IPS-NIHi7 (cell line): ENCODE results near the gene AFDN.

ENCODE experiments used
- DNase-seq: peaks from one replicate; pipeline ENCODE4 v3.0.0; 2012; ENCODE audit warnings: mixed read lengths; ENCODE audit errors: extremely low spot score

Gene AFDN

DNA sequence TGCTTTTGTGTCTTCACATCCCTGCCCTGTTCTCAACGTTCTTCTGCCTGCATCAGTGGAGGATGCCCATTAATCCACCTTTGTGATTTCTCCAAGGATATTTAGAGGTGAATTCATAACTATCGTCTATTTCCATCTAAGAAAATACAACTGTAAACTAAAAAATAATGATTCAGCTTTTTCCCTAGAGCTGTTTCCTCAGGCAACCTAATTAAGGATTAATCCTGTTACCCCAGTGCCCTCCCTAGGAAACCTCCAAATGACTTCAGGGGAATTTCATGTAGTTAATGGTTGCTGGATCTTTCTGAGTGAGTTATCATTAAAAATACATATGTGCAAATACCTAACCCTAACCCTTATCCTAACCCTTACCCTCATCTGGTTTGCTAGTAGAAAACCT is 14.6 kb upstream of the AFDN start:
- no peak for DNase-seq

DNA sequence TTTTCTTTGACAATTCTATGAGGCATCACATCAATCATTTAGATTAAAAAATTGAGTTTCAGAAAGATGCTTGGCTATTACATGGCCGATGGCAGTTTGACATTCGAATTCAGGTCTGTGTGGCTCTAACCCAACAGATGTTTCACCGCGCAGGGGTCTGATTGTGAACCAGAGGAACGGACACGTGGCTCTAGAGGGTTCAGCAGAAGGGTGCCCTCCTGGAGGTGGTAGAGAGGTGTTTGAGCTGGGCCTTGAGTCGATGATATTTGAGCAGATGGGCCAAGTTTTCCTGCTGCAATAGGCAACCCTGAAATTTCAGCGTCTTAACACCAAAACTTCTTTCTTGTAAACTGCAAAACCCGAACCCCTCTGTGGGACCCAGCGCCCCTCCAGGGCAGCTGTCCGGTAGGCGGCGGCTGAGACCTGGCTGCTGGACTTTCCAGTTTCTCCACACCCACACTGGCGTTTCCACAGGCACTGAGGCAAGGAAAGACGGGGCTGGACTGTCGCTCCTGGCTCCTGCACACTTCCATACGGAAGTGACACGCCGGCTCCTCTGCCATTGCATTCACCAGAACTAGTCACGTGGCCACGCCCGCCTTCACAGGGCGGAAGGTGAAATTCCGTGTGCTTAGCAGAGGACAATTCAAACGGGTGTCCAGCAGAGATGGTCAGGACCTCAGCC is 11.3 kb upstream of the AFDN start:
- DNase-seq: no peak

DNA sequence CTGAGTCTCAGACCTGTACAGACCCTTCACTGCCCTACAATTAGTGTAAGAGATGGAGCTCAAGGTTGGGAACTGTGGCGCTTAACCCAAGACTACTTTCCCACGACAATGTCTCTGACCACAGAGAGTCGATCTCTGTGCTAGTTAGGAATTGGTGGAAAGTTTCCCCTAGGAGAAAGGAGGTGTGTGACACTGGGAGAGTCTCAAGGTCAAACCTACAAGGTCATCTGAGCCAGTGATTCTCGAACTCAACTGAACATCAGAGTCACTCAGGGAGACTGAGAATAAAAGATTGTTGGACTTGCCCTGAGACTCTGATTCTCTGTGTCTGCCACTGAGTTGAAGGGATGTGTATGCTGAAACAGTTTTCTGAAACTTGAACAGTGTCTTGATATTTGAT is 9.7 kb upstream of the AFDN start:
- DNase-seq: no peak

DNA sequence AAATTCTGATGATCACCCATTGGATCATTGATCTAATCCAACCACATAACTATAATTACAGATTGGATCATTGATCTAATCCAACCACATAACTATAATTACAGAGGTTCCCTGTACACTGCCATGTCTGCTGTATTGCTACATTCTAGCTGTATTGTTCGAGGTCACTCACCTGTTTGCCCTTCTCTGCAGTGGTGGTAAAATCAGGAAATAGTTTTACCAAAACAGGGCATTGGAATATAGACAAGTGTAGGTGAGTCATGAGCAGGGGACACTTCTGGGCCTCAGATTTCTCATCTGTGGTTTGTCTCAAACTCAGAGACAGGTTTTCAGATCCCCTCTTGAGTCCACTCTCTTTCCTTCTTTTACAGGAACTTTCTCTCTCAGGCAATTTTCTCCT is 9.0 kb upstream of the AFDN start:
- no peak for DNase-seq

DNA sequence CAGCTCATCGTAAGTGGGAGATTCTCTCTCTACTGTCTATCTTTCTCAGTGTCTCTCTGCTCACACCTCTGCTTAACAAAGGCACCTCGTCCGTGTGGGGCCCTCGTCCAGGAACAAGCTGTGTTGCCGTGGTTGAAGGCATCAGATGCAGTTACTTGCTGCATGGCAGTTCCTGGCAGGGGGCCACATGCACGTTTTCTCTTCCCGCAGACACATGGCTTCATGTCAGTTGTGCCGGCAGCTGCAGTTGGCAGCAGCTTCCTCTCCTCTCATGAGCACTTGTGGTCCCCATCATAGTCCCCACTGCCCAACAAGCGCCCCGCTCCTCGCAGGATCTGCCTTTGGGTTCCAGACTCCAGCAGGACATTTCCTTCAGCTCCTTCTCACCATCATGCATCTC is 7.1 kb upstream of the AFDN start:
- DNase-seq: no peak

DNA sequence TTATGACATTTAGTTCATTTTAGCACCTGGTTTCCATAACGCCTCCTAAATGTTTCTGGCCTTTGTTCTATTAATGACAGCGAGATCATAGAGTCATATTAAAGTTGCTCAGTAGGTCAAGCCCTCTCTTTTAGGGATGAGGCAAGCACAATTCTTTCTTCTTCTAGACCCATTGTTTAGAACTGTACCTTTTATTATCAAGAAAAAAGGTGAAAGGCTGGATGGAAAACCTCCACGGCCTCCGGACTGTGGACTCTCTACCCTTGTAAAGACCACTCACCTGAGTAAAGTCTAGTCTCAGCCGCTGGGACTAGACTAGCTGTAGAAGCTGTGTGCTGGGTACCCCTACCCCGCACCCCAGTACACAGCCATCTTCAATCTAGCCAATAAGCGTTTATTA is 6.0 kb upstream of the AFDN start:
- no peak for DNase-seq

GRCh38 chr6:167824591-167825331 is 1.9 kb upstream of the AFDN start:
- no peak for DNase-seq

- DNase-seq: peak; percentile 89
These were observed 1.1 kb upstream of the AFDN start for GRCh38 chr6:167825332-167826229.

DNA sequence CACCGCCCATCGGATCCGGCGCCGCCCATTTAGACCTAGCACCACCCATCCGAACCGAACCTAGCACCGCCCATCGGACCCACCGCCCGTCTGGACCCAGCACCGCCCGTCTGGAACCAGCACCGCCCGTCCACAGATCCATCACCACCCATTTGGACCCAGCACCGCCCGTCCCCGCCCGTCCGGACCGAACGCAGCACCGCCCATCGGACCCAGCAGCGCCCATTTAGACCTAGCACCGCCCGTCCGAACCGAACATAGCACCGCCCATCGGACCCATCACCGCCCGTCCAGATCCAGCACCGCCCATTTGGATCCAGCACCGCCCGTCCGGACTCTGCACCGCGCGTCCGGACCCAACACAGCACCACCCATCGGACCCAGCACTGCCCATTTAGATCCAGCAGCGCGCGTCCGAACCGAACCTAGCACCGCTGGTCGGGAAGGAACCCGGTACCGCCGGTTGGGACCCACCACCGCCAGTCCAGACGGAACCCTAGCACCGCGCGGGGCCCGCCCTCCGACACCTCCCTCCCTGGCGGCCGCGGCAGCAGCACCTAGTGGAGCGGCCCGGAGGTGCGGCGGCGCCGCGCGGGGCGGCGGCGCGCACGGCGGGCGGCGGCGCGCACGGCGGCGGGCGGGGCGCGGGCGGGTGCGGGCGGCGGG is 348 bp upstream of the AFDN start:
- peak; percentile 78 for DNase-seq

DNA sequence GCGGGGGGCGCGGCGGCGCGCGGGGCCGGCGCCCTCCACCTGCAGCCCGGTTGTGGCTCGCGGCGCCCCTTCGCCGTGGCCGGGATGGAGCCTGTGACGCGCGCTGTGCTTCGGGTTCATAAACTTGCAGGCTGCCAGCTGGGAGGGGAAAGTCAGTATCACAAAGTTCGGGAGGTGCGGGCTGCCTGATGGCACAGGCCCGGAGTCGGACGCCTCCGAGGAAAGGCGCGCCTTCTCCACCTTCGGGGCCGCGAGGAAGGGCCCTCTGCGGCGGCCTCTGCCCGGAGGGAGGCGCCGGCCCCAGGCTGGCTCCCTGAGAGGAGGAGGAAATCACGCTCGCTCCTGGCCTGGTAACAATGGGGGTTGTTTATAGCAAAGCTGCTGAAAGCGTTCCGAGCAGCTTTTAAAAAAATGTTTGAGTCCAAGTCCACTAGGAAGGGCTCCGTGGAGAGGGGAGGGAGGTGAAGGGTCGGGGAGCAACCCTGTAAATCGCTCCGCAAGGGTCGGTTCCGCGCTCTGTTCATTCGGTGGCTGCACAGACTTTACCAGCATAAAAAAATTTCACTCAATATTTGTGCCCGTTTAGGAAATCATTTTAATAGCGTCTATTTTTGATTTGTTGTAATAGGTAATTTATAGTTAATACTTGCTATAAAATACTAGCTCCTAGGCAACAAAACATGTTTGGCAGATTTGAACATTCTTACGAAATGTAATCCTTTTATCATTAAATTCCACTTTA is 1.0 kb downstream of the AFDN start:
- DNase-seq: peak; percentile 38

- DNase-seq: no peak
These were observed 1.7 kb downstream of the AFDN start for GRCh38 chr6:167828325-167828956.

GRCh38 chr6:167829513-167829912 is 2.8 kb downstream of the AFDN start:
- DNase-seq: no peak

- DNase-seq: no peak
These were observed 4.6 kb downstream of the AFDN start for GRCh38 chr6:167831281-167831828.

DNA sequence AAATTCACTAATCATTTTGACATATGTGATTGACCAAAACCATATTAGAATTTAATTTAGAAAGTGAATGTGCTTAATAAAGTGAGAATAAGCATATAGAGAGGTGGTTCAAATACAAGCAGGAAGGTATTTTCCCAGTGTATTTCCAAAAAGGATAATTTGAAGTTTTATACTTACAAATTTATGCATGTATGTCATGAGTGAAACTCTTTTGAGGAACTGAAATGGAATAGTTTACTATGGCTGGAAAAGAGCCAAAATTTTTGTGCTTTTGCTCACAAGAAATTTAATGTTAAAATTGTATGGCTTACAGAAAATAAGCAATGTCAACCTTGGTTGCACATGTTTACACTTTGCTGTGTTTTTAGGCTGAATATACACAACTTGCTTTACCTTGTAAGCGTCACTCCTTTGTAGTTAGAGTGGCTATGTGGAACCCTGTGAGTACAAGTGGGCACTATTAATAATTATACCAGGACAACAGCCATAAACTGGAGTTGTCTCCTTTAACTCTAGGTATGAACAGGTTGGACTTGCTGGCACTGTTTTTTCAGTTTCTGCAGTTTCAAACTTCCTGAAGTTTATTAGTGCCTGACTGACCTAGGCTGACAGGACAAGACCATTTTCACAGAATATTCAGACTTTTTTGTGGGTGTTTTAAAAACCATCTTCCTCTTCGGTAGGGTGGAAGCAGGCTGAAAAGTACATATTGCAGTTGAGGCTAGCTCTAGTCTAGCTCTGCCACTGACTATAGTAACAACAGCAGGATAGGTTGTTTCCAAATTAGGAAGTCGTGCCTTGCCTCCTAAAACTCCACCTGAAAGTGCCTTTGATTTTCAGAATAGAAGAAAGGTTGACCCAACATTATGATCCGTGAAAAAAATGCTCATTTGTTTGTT is 6.0 kb downstream of the AFDN start:
- DNase-seq: no peak

GRCh38 chr6:167833396-167833763 is 6.7 kb downstream of the AFDN start:
- DNase-seq: no peak

DNA sequence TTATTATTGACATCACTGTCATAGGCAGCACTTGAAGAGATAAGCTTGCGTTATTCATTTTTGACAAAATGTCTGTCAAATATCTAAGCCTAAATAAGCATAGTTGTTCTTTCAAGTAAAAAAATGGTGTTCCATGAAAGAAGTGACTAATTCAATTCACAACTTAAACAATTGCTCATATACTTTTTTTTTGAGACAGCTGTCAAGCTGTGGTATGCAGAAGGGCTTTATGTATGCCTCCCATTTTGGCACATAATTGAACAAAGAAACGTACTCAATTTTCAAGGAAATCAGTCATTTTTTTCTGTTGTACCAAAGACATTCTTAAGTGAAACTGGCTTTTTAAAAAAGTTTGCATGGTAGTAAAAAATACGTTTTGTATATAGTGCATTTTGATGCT is 8.5 kb downstream of the AFDN start:
- DNase-seq: no peak

DNA sequence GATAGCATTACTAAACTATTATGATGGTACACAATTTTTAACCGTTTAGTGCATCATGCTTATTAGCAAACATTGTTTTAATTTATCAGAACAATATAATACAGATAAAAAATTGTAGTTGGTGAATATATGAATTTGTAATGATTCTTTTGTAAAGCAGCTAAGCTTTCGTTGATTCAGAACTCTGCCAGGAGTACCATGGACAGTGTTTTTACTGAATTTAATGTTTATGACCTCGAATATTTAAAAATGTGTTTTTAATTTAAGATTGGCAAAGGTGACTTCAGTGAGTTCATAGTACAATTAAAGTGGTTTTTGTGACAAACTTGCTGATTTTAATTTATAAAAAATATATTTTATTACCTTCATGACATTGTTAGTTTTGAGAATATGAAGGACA is 10.0 kb downstream of the AFDN start:
- DNase-seq: no peak

DNA sequence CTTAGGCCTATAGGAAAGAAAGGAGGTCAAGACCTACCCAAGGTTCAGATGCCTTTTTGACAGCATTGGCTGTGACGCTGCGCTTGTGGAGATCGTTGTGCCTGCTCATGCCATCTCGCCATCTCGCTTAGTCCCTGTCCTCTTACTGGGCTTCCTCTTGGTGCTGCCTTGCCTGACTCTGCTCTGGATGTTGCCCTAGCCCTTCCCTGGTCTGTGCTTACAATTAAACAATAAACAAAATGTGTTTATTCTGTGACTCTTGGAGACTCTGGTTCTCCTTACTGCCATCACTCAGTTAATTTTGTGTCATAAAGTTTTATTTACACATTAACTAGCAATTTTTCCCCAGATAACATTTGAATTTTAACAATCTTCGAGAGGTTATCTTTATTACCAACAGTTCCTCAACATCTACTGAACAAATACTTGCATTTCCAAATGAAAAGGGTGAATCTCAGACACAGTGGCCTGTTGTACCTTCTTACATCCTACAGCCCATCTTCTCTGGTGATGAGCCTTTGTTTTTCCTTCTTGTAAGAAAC is 11.6 kb downstream of the AFDN start:
- no peak for DNase-seq

DNA sequence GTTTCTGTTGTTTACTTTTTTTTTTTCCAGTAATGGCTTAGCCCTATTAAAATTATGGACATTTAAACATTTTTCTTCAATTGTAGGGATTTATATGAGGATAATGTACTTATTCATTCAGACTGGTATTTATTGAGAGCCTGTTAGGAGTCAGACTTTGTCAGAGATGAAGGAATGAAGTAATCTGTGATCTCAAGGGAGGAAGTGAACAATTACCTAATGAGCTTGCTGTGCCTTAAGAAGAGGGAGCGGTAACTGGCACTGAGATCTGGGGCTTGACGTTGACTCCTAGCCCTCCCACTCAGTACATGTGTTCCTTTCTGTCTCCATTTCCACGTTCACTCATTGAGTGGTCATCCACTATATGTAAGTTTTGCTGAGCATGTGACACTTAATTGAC is 12.6 kb downstream of the AFDN start:
- DNase-seq: no peak
